Right cardiac atrium (tissue), 5 donors: Measurements from ENCODE around the gene DOK7. TPM values are rescaled to one million over a fixed set of nuclear protein-coding genes. Genes with fewer than 3 reads are reported as not detected.

Experiments
- ATAC-seq, 2 donors: fragments of 200-7000 bp; cut with Tn5 transposase; one replicate each; pipeline versions ENCODE4 v1.8.0 to v1.9.1; 2020; ENCODE audit warnings: moderate library complexity in 2 of 2, mild to moderate bottlenecking in 1 of 2
- DNase-seq, 3 donors: peaks; one replicate each; pipeline ENCODE4 v3.0.0-alpha.2; 2020
- H3K27ac ChIP-seq: one replicate; pipeline ENCODE4 v1.5.1; 2013; ENCODE audit warnings: mild to moderate bottlenecking, low read length, control low read depth, moderate library complexity
- H3K27me3 ChIP-seq: one replicate; pipeline ENCODE4 v1.6.1; 2013; ENCODE audit not compliant: control insufficient read depth, insufficient read depth
- H3K4me1 ChIP-seq: one replicate; pipeline ENCODE4 v1.6.1; 2013; ENCODE audit warnings: low read length; ENCODE audit not compliant: control insufficient read depth, insufficient read depth
- H3K4me3 ChIP-seq: one replicate; pipeline ENCODE4 v1.5.1; 2013; ENCODE audit warnings: low read length, control low read depth
- H3K9me3 ChIP-seq: one replicate; pipeline ENCODE4 v1.6.1; 2013; ENCODE audit warnings: low read length; ENCODE audit not compliant: control insufficient read depth
- WGBS: extraction: QIAGEN DNeasy Blood & Tissue Kit; methylation state at CpG from one replicate; pipeline ENCODE4 v1.1.7; 2013; 5-methylcytosine and 5-hydroxymethylcytosine counted together
- intact Hi-C, 4 donors: fragments of 100-400 bp; cut with DNase I; formaldehyde crosslinking; loops; one replicate each; pipeline versions ENCODE4 v1.11.0 to v1.14.0; 2022 to 2023
- polyA plus RNA-seq: library from polyadenylated mRNA; stranded (reverse); fragments of 200-250 nt; gene quantifications from one replicate; pipeline ENCODE4 v1.2.3, GENCODE V29; 2013
- total RNA-seq, 4 donors: library from RNA; stranded (reverse); fragmentation: NEBNext Ultra II Directional; extraction: Animal tissue kit (Norgen Biotek cat#: 25700); gene quantifications; one replicate each; pipeline ENCODE4 v1.2.1, GENCODE V29; 2021
- donor health status: healthy with polysubstance abuse.
- donor health status: DM: no; HTN: yes; CAD: no.
- donor health status: DM: no; HTN: no; CAD: no.
- donor health status: DM: no; HTN: yes; CAD: no; lungs with severe emphysema.
- donor health status: DM: yes; HTN: yes; CAD: no.

Gene DOK7
- total and polyA plus RNA-seq, 5 donors, result 28.9 to 40.0 (median 35.4) TPM

DNA sequence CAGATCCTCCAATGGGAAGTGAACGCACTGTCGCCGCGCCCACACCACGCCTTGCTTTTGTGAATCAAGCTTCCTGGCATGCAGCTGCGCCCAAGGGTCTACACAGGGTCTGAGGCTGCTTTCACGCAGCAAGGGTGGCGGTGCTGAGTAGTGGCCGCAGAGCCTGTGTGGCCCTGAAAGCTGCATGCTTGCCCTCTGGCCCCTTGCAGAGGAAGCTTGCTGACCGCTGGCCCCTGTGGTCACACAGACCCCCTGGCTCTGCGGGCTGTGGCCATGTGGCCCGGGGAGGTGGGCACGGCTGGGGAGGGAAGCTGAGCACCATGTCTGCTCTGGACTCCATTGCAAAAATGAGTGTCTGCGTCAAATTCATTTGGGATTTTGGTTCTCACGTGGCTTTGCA lies 8.8 kb downstream of the DOK7 start:
- intact Hi-C loops, result no loop called here
- DNase-seq (peak; percentile 5 to 48 (median 43)), ATAC-seq (no peak)
- Histone ChIP-seq H3K9me3 (no peaks in the 10 kb centered on the region), H3K4me3 (no peak overlapping the region), H3K27me3 (no peaks in the 10 kb centered on the region), H3K4me1 (no peaks in the 10 kb centered on the region), H3K27ac (no peak overlapping the region)
- 90% methylated on average over 15 of the region's 15 CpGs for WGBS

DNA sequence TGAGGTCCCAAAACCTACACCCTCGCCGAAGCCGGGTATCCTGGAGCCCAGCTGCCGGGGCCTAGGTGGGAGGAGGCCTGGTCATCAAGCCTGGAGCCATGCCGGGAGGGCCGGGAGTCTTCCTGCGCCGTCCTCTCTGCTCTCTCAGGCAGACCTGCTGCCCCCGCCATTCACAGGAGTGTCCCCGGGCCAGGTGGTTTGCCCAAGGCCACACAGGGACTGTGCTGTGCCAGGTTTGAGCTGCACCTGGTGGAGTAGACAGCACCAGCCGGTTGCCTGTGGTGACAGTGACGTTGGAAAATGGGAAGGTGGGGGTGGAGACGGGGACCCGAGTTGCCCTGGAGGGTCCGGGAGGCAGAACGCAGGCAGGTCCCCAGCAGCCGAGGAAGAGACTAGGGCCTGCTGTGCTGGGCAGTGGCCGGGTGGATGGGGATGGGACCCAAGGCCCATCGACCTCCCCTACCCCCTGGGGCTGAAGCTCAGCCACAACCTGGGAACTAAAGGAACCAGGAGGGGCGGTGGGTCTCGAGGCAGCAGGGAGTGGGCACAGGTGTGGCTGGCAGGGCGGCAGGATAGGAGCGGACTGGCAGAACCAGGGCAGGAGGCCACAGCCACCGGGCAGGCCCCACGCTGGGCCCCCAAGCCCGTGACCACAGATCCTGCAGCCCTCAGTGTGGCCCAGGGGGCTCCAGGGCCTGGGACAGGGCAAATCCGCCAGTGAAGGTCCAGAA lies 9.5 kb downstream of the DOK7 start:
- intact Hi-C loops, result no loop called here
- DNase-seq, result peak; percentile 10 to 51 (median 50)
- Histone ChIP-seq H3K27ac (no peak overlapping the region), H3K9me3 (no peaks in the 10 kb centered on the region), H3K27me3 (no peaks in the 10 kb centered on the region), H3K4me3 (no peak overlapping the region), H3K4me1 (no peaks in the 10 kb centered on the region)
- WGBS, result 92% methylated on average over 27 of the region's 27 CpGs
- ATAC-seq, result no peak

DNA sequence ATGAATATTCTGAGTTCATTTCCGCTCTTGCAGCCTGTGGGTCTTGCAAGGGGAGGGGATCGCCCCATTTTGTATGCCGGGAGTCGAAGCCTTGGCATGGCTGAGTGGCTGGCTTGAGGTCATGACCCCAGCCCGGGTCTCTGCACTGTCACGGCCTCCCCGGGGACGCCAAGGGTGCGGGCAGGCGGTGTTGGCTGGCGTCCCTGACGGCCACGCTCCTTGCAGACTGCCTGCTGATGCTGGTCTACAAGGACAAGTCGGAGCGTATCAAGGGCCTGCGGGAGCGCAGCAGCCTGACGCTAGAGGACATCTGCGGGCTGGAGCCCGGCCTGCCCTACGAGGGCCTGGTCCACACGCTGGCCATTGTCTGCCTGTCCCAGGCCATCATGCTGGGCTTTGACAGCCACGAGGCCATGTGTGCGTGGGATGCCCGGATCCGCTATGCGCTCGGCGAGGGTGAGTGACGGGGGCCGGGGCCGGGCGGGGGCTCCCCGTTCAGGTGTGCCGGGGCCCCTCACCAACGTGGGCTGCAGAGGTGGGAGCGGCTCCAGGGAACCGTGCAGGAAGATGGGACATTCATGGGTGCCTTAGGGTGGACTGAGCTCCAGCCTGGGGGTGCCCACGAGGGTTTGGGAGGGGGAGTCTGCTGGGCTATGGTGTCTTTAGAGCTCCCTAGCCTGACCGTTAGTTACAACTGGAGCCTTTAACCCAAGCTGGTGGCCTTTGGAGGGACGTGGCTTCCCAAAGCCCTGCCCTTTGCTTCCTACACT lies 10.3 kb downstream of the DOK7 start:
- Histone ChIP-seq H3K9me3 (no peaks in the 10 kb centered on the region), H3K4me1 (no peaks in the 10 kb centered on the region), H3K27ac (no peak overlapping the region), H3K27me3 (no peaks in the 10 kb centered on the region), H3K4me3 (no peak overlapping the region)
- ATAC-seq (no peak), DNase-seq (peak; percentile 14 to 64 (median 55))
- WGBS, result 82% methylated on average over 41 of the region's 41 CpGs
- intact Hi-C loops, result no loop called here

DNA sequence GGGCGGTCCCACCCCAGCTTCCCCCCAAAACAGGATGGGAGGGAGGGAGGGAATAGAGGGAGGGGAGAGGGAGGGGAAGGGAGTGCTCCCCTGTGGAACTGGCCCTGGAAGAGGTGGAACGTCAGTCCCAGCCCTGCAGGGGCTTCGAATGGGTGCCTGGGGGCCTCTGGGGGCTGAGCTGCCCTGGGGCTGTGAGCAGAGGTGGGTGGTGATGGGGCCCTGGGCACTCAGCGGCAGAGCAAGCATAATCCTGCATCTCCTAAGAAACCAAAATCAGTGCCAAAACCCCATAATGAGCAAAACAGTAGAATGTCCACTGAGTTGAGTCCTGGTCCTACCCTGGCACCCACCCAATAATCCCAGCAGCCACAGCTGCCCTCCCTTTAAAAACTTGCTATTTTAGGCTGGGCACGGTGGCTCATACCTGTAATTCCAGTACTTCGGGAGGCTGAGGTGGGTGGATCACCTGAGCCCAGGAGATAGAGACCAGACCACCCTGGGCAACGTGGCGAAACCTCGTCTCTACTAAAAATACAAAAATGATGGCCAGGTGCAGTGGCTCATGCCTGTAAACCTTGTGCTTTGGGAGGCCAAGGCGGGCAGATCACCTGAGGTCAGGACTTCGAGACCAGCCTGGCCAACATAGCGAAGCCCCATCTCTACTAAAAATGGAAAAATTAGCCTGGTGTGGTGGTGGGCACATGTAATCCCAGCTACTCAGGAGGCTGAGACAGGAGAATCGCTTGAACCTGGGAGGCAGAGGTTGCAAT lies 11.1 kb downstream of the DOK7 start:
- no peak for ATAC-seq
- Histone ChIP-seq H3K4me3 (no peak overlapping the region), H3K27ac (no peak overlapping the region), H3K9me3 (no peaks in the 10 kb centered on the region), H3K4me1 (no peaks in the 10 kb centered on the region), H3K27me3 (no peaks in the 10 kb centered on the region)
- intact Hi-C loops, result no loop called here
- DNase-seq, result peak in 2 of 3 donors; percentile 9 to 43
- WGBS, result 78% methylated on average over 13 of the region's 13 CpGs

DNA sequence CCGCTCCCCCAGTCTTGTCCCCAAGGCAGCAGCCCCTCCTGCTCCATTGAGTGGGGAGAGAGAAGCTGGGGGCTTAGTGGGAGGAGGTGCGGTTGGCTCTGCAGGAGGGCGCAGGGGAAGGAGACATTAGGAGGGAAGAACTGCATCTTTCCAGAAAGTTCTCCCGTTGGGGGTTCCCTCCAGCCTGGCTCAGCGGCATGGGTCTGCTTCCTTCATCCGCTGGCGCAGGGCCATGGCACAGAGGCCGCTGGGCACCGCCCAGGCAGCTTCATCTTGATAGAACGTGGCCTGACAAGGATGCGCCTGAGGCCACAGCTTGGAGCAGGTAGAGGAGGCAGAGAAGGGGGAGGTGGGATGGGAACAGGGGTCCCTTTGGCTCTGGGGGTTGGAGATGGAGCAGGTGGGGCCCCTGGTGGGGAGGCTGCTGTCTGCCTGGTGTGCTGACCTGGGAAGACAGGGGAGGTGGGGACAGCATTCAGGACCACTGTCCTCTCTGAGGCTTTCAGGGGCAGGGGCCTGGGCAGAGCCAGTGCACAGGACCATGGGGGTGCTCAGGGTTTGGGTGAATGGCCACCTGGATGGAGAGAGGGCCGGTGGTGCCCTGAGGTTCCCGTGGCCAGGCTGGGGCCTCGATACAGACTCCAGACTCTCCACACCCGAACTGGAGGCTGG lies 12.1 kb downstream of the DOK7 start:
- no peaks in the 10 kb centered on the region for H3K4me1 ChIP-seq
- no peaks in the 10 kb centered on the region for H3K27me3 ChIP-seq
- intact Hi-C loops, result no loop called here
- H3K4me3 ChIP-seq, result no peak overlapping the region
- no peak overlapping the region for H3K27ac ChIP-seq
- no peaks in the 10 kb centered on the region for H3K9me3 ChIP-seq
- WGBS, result 75% methylated on average over 15 of the region's 15 CpGs
- no peak for ATAC-seq
- DNase-seq, result peak; percentile 4 to 43 (median 34)

DNA sequence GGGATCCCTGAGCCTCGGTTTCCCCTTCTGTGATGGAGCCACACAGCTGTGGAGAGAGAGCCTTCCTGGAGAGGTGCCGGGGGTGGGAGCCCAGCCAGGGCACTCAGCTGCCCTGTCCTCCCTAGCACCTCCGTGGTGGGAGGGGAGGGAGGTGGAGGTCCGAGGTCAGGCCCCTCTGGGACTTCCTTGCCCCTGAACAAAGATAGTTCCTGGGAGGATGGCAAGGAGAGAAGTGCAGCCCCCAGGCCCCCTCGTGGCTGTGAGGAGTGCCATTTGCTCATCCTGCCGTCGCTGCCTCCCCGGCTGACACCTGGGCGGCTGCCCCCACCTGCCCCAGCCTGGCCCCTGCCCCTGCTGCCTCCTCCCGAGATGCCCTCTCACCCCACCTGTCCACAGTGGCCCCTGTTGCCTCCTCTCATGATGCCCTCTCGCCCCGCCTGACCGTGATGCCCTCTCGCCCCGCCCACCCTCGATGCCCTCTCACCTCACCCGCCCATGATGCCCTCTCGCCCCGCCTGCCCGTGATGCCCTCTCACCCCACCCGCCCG lies 12.7 kb downstream of the DOK7 start:
- H3K27me3 ChIP-seq, result no peaks in the 10 kb centered on the region
- H3K4me1 ChIP-seq, result peaks cover 2% of the 10 kb centered on the region
- DNase-seq (peak in 2 of 3 donors; percentile 40 to 44), ATAC-seq (no peak)
- H3K27ac ChIP-seq, result no peak overlapping the region
- intact Hi-C loops, result no loop called here
- H3K4me3 ChIP-seq, result no peak overlapping the region
- H3K9me3 ChIP-seq, result no peaks in the 10 kb centered on the region
- 78% methylated on average over 22 of the region's 22 CpGs for WGBS

DNA sequence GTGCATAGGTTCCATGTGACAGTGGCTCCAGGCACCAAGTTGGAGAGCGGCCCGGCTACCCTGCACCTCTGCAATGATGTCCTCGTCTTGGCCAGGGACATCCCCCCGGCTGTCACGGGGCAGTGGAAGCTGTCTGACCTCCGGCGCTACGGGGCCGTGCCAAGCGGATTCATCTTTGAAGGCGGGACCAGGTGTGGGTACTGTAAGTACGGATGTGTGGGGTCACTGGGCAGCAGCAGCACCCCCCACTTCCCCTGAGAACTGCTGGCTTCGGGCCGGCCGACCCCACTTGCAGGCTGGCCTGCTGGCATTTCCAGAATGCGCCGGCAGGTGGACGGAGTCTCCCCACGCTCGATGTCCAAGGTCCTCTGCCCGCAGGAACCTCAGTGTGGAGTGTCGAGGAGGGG lies 13.2 kb downstream of the DOK7 start:
- WGBS, result 87% methylated on average over 22 of the region's 22 CpGs
- ATAC-seq, result no peak
- no peak overlapping the region for H3K27ac ChIP-seq
- H3K27me3 ChIP-seq, result no peaks in the 10 kb centered on the region
- H3K4me1 ChIP-seq, result peaks cover 2% of the 10 kb centered on the region
- DNase-seq, result peak; percentile 8 to 52 (median 40)
- H3K9me3 ChIP-seq, result no peaks in the 10 kb centered on the region
- intact Hi-C loops, result no loop called here
- no peak overlapping the region for H3K4me3 ChIP-seq

DNA sequence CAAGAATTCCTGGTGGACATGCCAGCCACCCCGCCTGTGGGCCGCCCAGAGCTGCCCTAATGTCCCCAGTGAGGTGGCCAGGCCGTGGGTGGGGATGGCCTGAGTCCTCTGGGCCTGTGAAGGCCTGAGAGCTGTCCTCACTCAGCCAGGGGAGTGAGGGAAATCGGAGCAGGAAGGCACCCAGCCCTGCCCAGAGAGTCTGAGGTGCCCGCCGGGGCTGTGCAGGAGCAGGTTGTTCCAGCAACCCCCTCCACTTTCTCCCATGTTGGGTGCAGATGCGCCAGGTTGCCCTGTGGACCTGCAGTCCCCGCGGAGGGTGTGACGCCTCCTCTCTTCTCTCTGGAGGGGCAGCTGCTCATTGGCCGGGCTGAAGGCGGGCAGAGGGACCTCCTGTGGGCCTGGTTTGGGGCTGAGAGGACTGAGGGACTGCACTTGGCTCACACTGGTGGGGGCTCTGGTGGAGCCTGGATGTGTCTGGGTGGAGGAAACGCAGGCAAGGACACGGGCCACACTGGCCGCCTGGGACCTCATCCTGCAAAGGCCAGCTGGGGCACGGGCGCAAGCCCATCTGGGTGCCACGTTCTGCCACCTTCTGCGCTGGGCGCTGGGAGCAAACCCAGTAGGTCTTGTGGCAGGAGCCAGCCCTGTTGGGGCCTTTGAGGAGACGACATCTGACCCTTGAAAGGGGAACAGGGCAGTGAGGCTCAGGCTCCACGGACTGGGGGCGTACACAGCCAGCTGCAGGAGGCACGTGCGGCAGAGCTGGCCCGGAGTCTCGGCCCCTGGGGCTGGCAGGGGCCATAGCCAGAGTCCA lies 14.0 kb downstream of the DOK7 start:
- ATAC-seq (no peak), DNase-seq (peak; percentile 4 to 51 (median 34))
- H3K27me3 ChIP-seq, result no peaks in the 10 kb centered on the region
- no peaks in the 10 kb centered on the region for H3K9me3 ChIP-seq
- WGBS, result 84% methylated on average over 27 of the region's 27 CpGs
- H3K4me1 ChIP-seq, result peaks cover 2% of the 10 kb centered on the region
- intact Hi-C loops, result no loop called here
- H3K4me3 ChIP-seq, result no peak overlapping the region
- no peak overlapping the region for H3K27ac ChIP-seq

DNA sequence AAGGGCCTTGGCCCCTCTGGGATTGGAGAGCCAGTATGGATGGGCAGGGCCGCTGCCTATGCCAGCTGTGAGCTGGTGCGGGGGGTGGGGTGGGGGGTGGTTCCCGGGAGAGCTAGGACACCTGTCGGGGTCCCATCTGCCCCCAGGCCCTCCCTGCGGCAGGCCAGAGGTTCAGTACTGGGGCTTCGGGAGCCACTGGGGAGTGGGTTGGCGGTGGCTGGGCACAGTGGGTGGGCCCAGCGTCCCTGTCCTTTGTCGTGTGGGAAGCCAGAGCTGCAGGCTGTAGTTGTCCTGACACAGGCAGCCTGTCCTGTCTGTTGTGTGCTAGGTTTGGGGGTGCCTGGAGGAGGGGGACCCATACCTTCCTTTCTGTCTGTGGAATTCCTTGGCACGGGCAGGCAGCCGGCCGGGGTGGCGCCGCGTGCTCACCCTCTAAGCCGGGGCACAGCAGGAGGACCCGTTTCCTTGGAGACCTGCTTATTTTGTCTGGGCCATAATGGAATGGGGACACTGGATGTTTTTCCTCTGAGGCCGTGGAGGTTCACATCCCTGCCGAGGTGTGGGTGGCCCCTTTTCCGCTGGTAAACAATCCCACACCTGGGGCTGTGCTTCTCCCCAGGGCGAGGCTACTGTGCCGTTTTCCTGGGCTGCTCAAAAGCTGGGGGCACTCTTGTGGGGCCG lies 14.8 kb downstream of the DOK7 start:
- H3K27ac ChIP-seq, result no peak overlapping the region
- WGBS, result 65% methylated on average over 23 of the region's 23 CpGs
- H3K9me3 ChIP-seq, result no peaks in the 10 kb centered on the region
- no peak for ATAC-seq
- peak; percentile 8 to 56 (median 30) for DNase-seq
- H3K27me3 ChIP-seq, result no peaks in the 10 kb centered on the region
- H3K4me3 ChIP-seq, result no peak overlapping the region
- intact Hi-C loops, result no loop called here
- peaks cover 2% of the 10 kb centered on the region for H3K4me1 ChIP-seq
